ENCODE measurements around the gene NYAP2.

DNA sequence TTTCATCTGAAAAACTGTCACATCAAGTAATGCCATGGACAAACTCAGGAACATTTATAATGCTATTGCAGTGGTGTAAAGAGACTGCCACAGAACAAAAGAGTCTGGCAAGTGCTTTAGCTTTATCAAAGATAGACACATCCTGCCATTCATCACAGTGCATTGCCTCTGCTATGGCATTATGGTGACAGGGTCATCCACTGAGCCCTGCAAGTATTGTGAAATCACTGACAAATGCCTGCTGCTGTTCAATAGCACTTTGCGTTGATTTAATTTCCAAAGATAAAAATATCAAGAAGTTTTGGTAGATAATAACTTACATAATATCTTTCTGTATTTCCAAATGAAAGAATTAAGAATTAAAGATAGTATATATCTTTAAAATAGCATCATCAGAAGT lies 38.7 kb downstream of the NYAP2 start:
- TF ChIP-seq, protein P1, sequence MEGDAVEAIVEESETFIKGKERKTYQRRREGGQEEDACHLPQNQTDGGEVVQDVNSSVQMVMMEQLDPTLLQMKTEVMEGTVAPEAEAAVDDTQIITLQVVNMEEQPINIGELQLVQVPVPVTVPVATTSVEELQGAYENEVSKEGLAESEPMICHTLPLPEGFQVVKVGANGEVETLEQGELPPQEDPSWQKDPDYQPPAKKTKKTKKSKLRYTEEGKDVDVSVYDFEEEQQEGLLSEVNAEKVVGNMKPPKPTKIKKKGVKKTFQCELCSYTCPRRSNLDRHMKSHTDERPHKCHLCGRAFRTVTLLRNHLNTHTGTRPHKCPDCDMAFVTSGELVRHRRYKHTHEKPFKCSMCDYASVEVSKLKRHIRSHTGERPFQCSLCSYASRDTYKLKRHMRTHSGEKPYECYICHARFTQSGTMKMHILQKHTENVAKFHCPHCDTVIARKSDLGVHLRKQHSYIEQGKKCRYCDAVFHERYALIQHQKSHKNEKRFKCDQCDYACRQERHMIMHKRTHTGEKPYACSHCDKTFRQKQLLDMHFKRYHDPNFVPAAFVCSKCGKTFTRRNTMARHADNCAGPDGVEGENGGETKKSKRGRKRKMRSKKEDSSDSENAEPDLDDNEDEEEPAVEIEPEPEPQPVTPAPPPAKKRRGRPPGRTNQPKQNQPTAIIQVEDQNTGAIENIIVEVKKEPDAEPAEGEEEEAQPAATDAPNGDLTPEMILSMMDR (conservative IDR thresholded peaks at IDR 0.05 in 1 of 2, IDR thresholded peaks at IDR 0.05 in 1 of 2; ENCODE audit: extremely low read depth in 1 of 2, insufficient read depth in 1 of 2, low read depth in 1 of 2, low read length in 2 of 2), result no peak
- TF ChIP-seq EZH2 (IDR thresholded peaks at IDR 0.05; ENCODE audit: borderline replicate concordance, low read length), result no peak
